ENCODE data around the gene SLC22A14. TPM values are rescaled to one million over a fixed set of nuclear protein-coding genes. Genes with fewer than 3 reads are reported as not detected.

The SLC22A14 gene
- total and polyA plus RNA-seq, 4 donors, result 0.17 TPM; not detected in 3

DNA sequence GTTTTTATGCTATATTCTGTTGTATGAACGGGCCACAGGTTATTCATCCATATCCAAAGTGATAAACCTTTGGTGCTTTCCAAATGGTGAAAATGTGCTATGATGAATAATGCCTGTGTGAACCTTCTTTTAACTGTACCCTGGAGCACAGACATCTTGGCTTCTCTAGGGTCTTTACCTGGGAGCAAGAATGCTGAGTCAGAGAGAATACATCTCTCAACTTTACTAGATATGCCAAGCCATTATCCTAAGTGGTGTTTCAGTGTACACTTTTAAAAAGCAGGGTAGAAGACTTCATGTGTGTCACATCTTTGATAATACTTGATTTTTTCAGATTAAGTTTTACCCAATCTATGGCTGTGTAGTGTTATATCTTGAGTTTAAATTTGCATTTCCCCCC, 41.0 kb downstream of the SLC22A14 start:
- no peak overlapping the region for H3K4me3 ChIP-seq (ENCODE audit: low read depth in 1 of 3, low read length in 3 of 3)
- no peaks in the 10 kb centered on the region for H3K27me3 ChIP-seq (ENCODE audit: control insufficient read depth in 4 of 4, insufficient read depth in 4 of 4, low read length in 3 of 4)
- WGBS, result 95% methylated on average over 1 of the region's 1 CpG
- H3K36me3 ChIP-seq (ENCODE audit: control insufficient read depth in 4 of 4, insufficient read depth in 3 of 4, low read depth in 1 of 4, low read length in 3 of 4), result no peaks in the 10 kb centered on the region
- no peak overlapping the region for H3K27ac ChIP-seq (ENCODE audit: low read depth in 1 of 2, low read length in 2 of 2)
- H3K9me3 ChIP-seq (ENCODE audit: control insufficient read depth in 4 of 4, low read length in 3 of 4), result peaks cover 0 to 3% (median 0%) of the 10 kb centered on the region in 4 donors
- H3K4me1 ChIP-seq (ENCODE audit: control insufficient read depth in 4 of 4, insufficient read depth in 4 of 4, low read length in 3 of 4), result no peaks in the 10 kb centered on the region
- DNase-seq (ENCODE audit: low spot score), result no peak
- H3K9ac ChIP-seq (ENCODE audit: low read depth in 1 of 2, low read length in 2 of 2), result no peak overlapping the region
- TF ChIP-seq GABPA (IDR thresholded peaks at IDR 0.05 in 1 of 2, conservative IDR thresholded peaks at IDR 0.05 in 1 of 2) (no peak), HNF4G (IDR thresholded peaks at IDR 0.05) (no peak), FOXA1 (IDR thresholded peaks at IDR 0.05) (no peak), REST (IDR thresholded peaks at IDR 0.05) (no peak), TAF1 (conservative IDR thresholded peaks at IDR 0.05) (no peak), SP1 (IDR thresholded peaks at IDR 0.05) (no peak), FOXA2 (IDR thresholded peaks at IDR 0.05) (no peak), HNF4A (conservative IDR thresholded peaks at IDR 0.05) (no peak), YY1 (IDR thresholded peaks at IDR 0.05) (no peak), RXRA (IDR thresholded peaks at IDR 0.05) (no peak), MAX (IDR thresholded peaks at IDR 0.05) (no peak), NR2F2 (IDR thresholded peaks at IDR 0.05) (no peak), RAD21 (IDR thresholded peaks at IDR 0.05) (no peak), EGR1 (IDR thresholded peaks at IDR 0.05; ENCODE audit: low read depth in 2 of 2) (no peak), JUND (IDR thresholded peaks at IDR 0.05) (no peak)
- TF ChIP-seq, protein P1, sequence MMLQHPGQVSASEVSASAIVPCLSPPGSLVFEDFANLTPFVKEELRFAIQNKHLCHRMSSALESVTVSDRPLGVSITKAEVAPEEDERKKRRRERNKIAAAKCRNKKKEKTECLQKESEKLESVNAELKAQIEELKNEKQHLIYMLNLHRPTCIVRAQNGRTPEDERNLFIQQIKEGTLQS (IDR thresholded peaks at IDR 0.05), result no peak
- TF ChIP-seq, protein P2, sequence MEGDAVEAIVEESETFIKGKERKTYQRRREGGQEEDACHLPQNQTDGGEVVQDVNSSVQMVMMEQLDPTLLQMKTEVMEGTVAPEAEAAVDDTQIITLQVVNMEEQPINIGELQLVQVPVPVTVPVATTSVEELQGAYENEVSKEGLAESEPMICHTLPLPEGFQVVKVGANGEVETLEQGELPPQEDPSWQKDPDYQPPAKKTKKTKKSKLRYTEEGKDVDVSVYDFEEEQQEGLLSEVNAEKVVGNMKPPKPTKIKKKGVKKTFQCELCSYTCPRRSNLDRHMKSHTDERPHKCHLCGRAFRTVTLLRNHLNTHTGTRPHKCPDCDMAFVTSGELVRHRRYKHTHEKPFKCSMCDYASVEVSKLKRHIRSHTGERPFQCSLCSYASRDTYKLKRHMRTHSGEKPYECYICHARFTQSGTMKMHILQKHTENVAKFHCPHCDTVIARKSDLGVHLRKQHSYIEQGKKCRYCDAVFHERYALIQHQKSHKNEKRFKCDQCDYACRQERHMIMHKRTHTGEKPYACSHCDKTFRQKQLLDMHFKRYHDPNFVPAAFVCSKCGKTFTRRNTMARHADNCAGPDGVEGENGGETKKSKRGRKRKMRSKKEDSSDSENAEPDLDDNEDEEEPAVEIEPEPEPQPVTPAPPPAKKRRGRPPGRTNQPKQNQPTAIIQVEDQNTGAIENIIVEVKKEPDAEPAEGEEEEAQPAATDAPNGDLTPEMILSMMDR (IDR thresholded peaks at IDR 0.05; ENCODE audit: low read depth, low read length, missing input control), result no peak
- TF ChIP-seq, protein P3, sequence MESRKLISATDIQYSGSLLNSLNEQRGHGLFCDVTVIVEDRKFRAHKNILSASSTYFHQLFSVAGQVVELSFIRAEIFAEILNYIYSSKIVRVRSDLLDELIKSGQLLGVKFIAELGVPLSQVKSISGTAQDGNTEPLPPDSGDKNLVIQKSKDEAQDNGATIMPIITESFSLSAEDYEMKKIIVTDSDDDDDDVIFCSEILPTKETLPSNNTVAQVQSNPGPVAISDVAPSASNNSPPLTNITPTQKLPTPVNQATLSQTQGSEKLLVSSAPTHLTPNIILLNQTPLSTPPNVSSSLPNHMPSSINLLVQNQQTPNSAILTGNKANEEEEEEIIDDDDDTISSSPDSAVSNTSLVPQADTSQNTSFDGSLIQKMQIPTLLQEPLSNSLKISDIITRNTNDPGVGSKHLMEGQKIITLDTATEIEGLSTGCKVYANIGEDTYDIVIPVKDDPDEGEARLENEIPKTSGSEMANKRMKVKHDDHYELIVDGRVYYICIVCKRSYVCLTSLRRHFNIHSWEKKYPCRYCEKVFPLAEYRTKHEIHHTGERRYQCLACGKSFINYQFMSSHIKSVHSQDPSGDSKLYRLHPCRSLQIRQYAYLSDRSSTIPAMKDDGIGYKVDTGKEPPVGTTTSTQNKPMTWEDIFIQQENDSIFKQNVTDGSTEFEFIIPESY (IDR thresholded peaks at IDR 0.05), result no peak

Measured in liver (tissue), 9 donors.